K562 treated with DMSO at 1 percent for 12 hours (cell line): ENCODE results near the gene RNASE2. TPM values are rescaled to one million over a fixed set of nuclear protein-coding genes. Genes with fewer than 3 reads are reported as not detected.

Source experiments
- total RNA-seq: library from RNA; unstranded; fragments of 300-600 nt; gene quantifications from 2 replicates; pipeline ENCODE4 v1.2.3, GENCODE V29; 2022; ENCODE audit not compliant: insufficient read depth

Gene RNASE2
- total RNA-seq, result not detected in 2 replicates

DNA sequence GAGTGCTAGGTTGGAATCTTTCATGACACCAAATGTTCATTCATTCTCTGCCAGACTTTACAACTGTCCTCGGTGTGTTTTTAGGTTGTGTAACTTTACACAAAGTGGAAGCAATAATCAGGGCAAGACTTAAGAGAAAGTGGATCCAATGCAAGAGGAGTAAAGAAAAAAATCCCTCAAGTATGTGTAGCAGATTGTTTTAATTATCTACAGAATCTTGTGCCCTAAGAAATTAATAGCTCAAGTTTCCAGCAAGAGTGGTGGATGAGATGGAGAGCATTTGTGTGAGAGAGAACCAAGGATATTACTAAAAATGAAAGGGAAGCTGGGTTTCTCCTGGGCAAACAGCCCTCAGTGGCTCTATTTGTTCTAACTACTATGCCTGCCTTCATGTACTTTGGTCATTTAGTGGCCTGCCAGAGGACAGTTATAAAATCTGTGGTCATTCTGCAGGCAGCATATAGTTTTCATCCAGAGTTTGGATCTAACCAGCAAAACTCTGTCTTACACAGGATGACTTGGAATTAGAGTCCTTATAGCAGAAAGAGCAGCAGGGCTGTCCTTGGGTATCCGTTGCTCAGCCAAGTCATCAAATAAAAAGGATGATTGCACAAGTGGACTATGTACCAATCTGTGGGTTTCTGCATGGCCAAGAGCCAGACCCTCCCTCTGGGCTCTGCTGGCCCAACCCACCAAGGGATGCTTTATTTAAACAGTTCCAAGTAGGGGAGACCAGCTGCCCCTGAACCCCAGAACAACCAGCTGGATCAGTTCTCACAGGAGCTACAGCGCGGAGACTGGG, at the start of gene RNASE2:
TSS of gene RNASE2 (plus strand) at position 752 of the 802 bp plus-strand sequence. CDS start 285 bp downstream, outside the sequence.

DNA sequence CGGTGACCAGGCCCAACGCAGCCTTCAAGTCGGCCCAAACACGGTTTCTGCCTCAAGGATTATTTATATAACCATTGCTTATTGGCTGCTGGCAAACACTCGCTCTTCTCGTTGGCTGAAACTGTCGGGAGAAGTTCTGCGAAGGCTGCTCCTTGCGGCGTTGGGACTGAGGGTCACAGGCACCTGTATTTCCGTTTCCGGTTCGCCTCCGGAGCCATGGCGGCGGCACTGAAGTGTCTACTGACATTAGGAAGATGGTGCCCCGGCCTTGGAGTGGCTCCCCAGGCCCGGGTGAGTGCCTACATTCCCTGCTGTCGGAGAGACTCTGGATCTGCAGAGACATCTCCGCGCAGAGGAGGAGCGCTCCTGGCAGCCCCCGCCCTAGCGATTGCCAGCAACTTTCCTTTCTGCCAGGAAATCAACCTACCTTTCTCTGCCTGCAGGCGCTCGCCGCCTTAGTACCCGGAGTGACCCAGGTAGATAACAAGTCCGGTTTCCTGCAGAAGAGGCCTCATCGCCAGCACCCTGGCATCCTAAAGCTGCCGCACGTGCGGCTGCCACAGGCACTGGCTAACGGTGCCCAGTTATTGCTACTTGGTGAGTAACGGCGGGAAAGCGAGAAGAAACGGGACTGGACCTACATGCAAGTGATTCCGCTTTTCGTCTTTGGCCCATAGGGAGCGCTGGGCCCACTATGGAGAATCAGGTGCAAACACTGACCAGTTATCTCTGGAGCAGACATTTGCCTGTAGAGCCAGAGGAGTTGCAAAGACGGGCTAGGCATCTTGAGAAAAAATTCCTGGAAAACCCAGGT, 34.7 kb downstream of the RNASE2 start, which contains the start of gene METTL17:
TSS of gene METTL17 (plus strand) at position 194 of the 814 bp plus-strand sequence. CDS start at position 217, 23 bp downstream.

DNA sequence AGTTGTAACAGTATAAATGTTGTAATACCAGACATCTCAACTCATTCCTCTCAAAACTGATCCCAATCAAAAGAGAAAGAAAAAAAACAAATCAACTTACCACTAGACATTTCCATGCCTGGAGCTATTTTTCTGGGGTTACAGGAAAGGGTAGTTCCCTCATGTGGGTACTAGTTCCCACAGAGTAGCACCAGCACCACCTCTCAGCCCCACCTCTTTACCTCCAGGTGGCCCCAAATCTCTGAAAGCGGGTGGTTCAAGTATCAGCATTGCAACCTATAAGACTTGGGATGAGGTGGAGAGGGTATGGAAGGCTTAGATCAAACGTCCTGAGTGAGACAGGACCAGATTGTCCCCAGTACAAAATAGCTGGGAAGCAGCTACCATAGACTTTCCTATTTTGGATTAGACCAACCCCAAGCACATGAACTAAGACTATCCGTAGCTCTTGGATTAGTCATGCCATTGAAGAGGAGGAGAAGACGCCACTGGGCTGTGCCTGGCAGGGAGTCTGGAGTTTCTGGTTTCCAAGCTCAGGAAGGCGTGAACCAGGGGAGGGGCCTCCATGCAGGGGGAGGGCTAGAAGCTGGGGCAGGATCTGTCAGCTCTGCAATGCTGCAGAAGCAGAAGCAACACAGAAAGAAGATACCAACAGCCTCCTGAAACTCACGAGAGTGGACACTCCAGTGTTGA, 43.5 kb downstream of the RNASE2 start, which contains the start of gene SLC39A2:
TSS of gene SLC39A2 (plus strand) at position 620 of the 693 bp plus-strand sequence. CDS start 154 bp downstream, outside the sequence.

Other genes starting within 250 kb of the RNASE2 start
- not detected in 2 replicates for gene EDDM3A, start 209.6 kb upstream of the RNASE2 start, total RNA-seq
- gene EDDM3B, start 187.1 kb upstream of the RNASE2 start, total RNA-seq, result not detected in 2 replicates
- gene RNASE6, start 174.2 kb upstream of the RNASE2 start, total RNA-seq, result 0.78 TPM in 1 of 2 replicates, not detected in the other
- 23.3 and 24.0 TPM in 2 replicates for gene RNASE1, start 152.6 kb upstream of the RNASE2 start, total RNA-seq
- gene RNASE3, start 64.1 kb upstream of the RNASE2 start, total RNA-seq, result not detected in 2 replicates
- gene METTL17, start 34.5 kb downstream of the RNASE2 start, total RNA-seq, result 48.4 and 84.8 TPM in 2 replicates
- gene SLC39A2, start 43.8 kb downstream of the RNASE2 start, total RNA-seq, result 0.53 TPM in 1 of 2 replicates, not detected in the other
- 44.8 and 82.9 TPM in 2 replicates for gene NDRG2, start 69.6 kb downstream of the RNASE2 start, total RNA-seq
- not detected in 2 replicates for gene TPPP2, start 74.7 kb downstream of the RNASE2 start, total RNA-seq
- not detected in 2 replicates for gene RNASE13, start 79.3 kb downstream of the RNASE2 start, total RNA-seq
- not detected in 2 replicates for gene RNASE7, start 86.9 kb downstream of the RNASE2 start, total RNA-seq
- not detected in 2 replicates for gene RNASE8, start 102.3 kb downstream of the RNASE2 start, total RNA-seq
- 5.1 and 8.3 TPM in 2 replicates for gene ARHGEF40, start 114.8 kb downstream of the RNASE2 start, total RNA-seq
- gene ZNF219, start 143.2 kb downstream of the RNASE2 start, total RNA-seq, result 12.6 and 13.9 TPM in 2 replicates
- gene TMEM253, start 145.6 kb downstream of the RNASE2 start, total RNA-seq, result not detected in 2 replicates
- gene OR5AU1, start 200.6 kb downstream of the RNASE2 start, total RNA-seq, result not detected in 2 replicates